Upper lobe of right lung (tissue), 1 donor: Measurements from ENCODE around the gene IGF2R. TPM values are rescaled to one million over a fixed set of nuclear protein-coding genes. Genes with fewer than 3 reads are reported as not detected.
A peak's percentile ranks its signal among the peaks of the same experiment; 100 is the strongest.

Experiments used
- ATAC-seq: fragments of 200-7000 bp; cut with Tn5 transposase; one replicate; pipeline ENCODE4 v1.9.1; 2020; ENCODE audit warnings: mild to moderate bottlenecking, moderate library complexity
- DNase-seq: peaks from one replicate; pipeline ENCODE4 v3.0.0-alpha.2; 2020
- H3K27ac ChIP-seq: fragments of 200-600 bp; one replicate; pipeline ENCODE4 v1.8.0; 2022
- H3K27me3 ChIP-seq: fragments of 200-600 bp; one replicate; pipeline ENCODE4 v1.8.0; 2022; ENCODE audit warnings: mild to moderate bottlenecking
- H3K36me3 ChIP-seq: fragments of 200-600 bp; one replicate; pipeline ENCODE4 v1.8.0; 2022
- H3K4me1 ChIP-seq: fragments of 200-600 bp; one replicate; pipeline ENCODE4 v1.8.0; 2022
- H3K4me3 ChIP-seq: fragments of 200-600 bp; one replicate; pipeline ENCODE4 v1.8.0; 2022; ENCODE audit warnings: mild to moderate bottlenecking
- H3K9me3 ChIP-seq: fragments of 200-600 bp; one replicate; pipeline ENCODE4 v1.8.0; 2022
- CTCF ChIP-seq: fragments of 200-600 bp; IDR thresholded peaks from one replicate; pipeline ENCODE4 v1.8.0; 2022; ENCODE audit warnings: antibody characterized with exemption
- intact Hi-C: fragments of 100-400 bp; cut with DNase I; formaldehyde crosslinking; loops from one replicate; pipeline ENCODE4 v1.11.0; 2022
- total RNA-seq: library from RNA; stranded (reverse); fragmentation: NEBNext Ultra II Directional; extraction: Animal tissue kit (Norgen Biotek cat#: 25700); gene quantifications from one replicate; pipeline ENCODE4 v1.2.1, GENCODE V29; 2021
- donor health status: DM: no; HTN: yes; CAD: no; lungs with severe emphysema.

Gene IGF2R
- total RNA-seq, 1 donor from 2014 or later, result 144 TPM

GRCh38 chr6:160128125-160128683 is 159.3 kb downstream of the IGF2R start:
- Histone ChIP-seq H3K9me3 (no peaks in the 10 kb centered on the region), H3K36me3 (no peaks in the 10 kb centered on the region), H3K27me3 (no peaks in the 10 kb centered on the region), H3K4me1 (no peaks in the 10 kb centered on the region), H3K4me3 (no peak overlapping the region), H3K27ac (no peak overlapping the region)
- no peak for TF ChIP-seq CTCF
- no peak for ATAC-seq
- DNase-seq, result no peak
- intact Hi-C loops, result no loop called here

- Histone ChIP-seq H3K27me3 (no peaks in the 10 kb centered on the region), H3K27ac (no peak overlapping the region), H3K9me3 (no peaks in the 10 kb centered on the region), H3K4me3 (no peak overlapping the region), H3K36me3 (no peaks in the 10 kb centered on the region), H3K4me1 (no peaks in the 10 kb centered on the region)
- TF ChIP-seq CTCF, result no peak
- intact Hi-C loops, result no loop called here
- no peak for ATAC-seq
- DNase-seq, result no peak
Observed at GRCh38 chr6:160128879-160129516, 160.1 kb downstream of the IGF2R start.

GRCh38 chr6:160129881-160130615 is 161.2 kb downstream of the IGF2R start:
- no peaks in the 10 kb centered on the region for H3K36me3 ChIP-seq
- H3K4me1 ChIP-seq, result no peaks in the 10 kb centered on the region
- no peak for TF ChIP-seq CTCF
- DNase-seq (no peak), ATAC-seq (no peak)
- H3K9me3 ChIP-seq, result no peaks in the 10 kb centered on the region
- intact Hi-C loops, result loop anchor here (10.0 kb wide), 1 partner anchor 325 kb away; no protein-coding TSS in a partner anchor
- no peak overlapping the region for H3K4me3 ChIP-seq
- H3K27ac ChIP-seq, result no peak overlapping the region
- no peaks in the 10 kb centered on the region for H3K27me3 ChIP-seq

- DNase-seq, result peak; percentile 45
- ATAC-seq, result no peak
- Histone ChIP-seq H3K36me3 (no peaks in the 10 kb centered on the region), H3K4me3 (no peak overlapping the region), H3K9me3 (no peaks in the 10 kb centered on the region), H3K27me3 (no peaks in the 10 kb centered on the region), H3K4me1 (no peaks in the 10 kb centered on the region), H3K27ac (no peak overlapping the region)
- no peak for TF ChIP-seq CTCF
- intact Hi-C loops, result loop anchor here (10.0 kb wide), 1 partner anchor 324 kb away; no protein-coding TSS in a partner anchor
Observed at GRCh38 chr6:160130729-160131484, 162.0 kb downstream of the IGF2R start.

GRCh38 chr6:160131636-160132296 is 162.9 kb downstream of the IGF2R start:
- peak; percentile 52 for DNase-seq
- Histone ChIP-seq H3K27ac (no peak overlapping the region), H3K27me3 (no peaks in the 10 kb centered on the region), H3K4me3 (no peak overlapping the region), H3K4me1 (no peaks in the 10 kb centered on the region), H3K36me3 (no peaks in the 10 kb centered on the region), H3K9me3 (no peaks in the 10 kb centered on the region)
- TF ChIP-seq CTCF, result no peak
- intact Hi-C loops, result loop anchor here (10.0 kb wide), 1 partner anchor 323 kb away; no protein-coding TSS in a partner anchor
- ATAC-seq, result no peak
